ENCODE data around the gene YAE1.

YAE1 gene

GRCh38 chr7:39607865-39608264, 41.7 kb downstream of the YAE1 start:
- H3K4me3 ChIP-seq (ENCODE audit: low read length), result no peak overlapping the region
- H3K27ac ChIP-seq (ENCODE audit: low read length), result no peak overlapping the region
- no peak overlapping the region for H3K9ac ChIP-seq (ENCODE audit: low read length)
- no peaks in the 10 kb centered on the region for H3K79me2 ChIP-seq (ENCODE audit: low read length)
- H3K4me2 ChIP-seq (ENCODE audit: low read length), result no peak overlapping the region
- no peak overlapping the region for H2AFZ ChIP-seq (ENCODE audit: low read depth, low read length)
- 0 out of 2 replicates have a peak, but pooled peaks cover 6% of the 10 kb centered on the region for H3K4me1 ChIP-seq (ENCODE audit: low read length)
- no peaks in the 10 kb centered on the region for H3K9me3 ChIP-seq (ENCODE audit: insufficient read depth, low read length)
- no peaks in the 10 kb centered on the region for H3K27me3 ChIP-seq (ENCODE audit: low read depth, low read length)
- H4K20me1 ChIP-seq (ENCODE audit: insufficient read depth, low read length), result no peaks in the 10 kb centered on the region
- no peaks in the 10 kb centered on the region for H3K36me3 ChIP-seq (replicated peaks; ENCODE audit: low read depth, low read length)
- TF ChIP-seq CTCF (IDR thresholded peaks at IDR 0.05; ENCODE audit: low read depth, low read length) (no peak), EZH2phosphoT487 (IDR thresholded peaks at IDR 0.05; ENCODE audit: low read depth) (no peak)

- H4K20me1 ChIP-seq (ENCODE audit: insufficient read depth, low read length), result no peaks in the 10 kb centered on the region
- H3K9ac ChIP-seq (ENCODE audit: low read length), result no peak overlapping the region
- 0 out of 2 replicates have a peak, but pooled peaks cover 6% of the 10 kb centered on the region for H3K4me1 ChIP-seq (ENCODE audit: low read length)
- H3K4me3 ChIP-seq (ENCODE audit: low read length), result no peak overlapping the region
- H2AFZ ChIP-seq (ENCODE audit: low read depth, low read length), result no peak overlapping the region
- no peak overlapping the region for H3K27ac ChIP-seq (ENCODE audit: low read length)
- no peaks in the 10 kb centered on the region for H3K27me3 ChIP-seq (ENCODE audit: low read depth, low read length)
- H3K79me2 ChIP-seq (ENCODE audit: low read length), result no peaks in the 10 kb centered on the region
- H3K36me3 ChIP-seq (replicated peaks; ENCODE audit: low read depth, low read length), result no peaks in the 10 kb centered on the region
- H3K4me2 ChIP-seq (ENCODE audit: low read length), result no peak overlapping the region
- TF ChIP-seq EZH2phosphoT487 (IDR thresholded peaks at IDR 0.05; ENCODE audit: low read depth) (no peak), CTCF (IDR thresholded peaks at IDR 0.05; ENCODE audit: low read depth, low read length) (no peak)
- no peaks in the 10 kb centered on the region for H3K9me3 ChIP-seq (ENCODE audit: insufficient read depth, low read length)
These were observed 42.1 kb downstream of the YAE1 start for GRCh38 chr7:39608278-39608677.

GRCh38 chr7:39609113-39609934, 43.1 kb downstream of the YAE1 start:
- TF ChIP-seq EZH2phosphoT487 (IDR thresholded peaks at IDR 0.05; ENCODE audit: low read depth) (no peak), CTCF (IDR thresholded peaks at IDR 0.05; ENCODE audit: low read depth, low read length) (no peak; the same call in 1 of the 2 replicates)
- Histone ChIP-seq H3K4me3 (ENCODE audit: low read length) (peak overlapping the region; percentile 72), H3K9me3 (ENCODE audit: insufficient read depth, low read length) (no peaks in the 10 kb centered on the region), H3K27ac (ENCODE audit: low read length) (no peak overlapping the region), H3K4me1 (ENCODE audit: low read length) (0 out of 2 replicates have a peak, but pooled peaks cover 6% of the 10 kb centered on the region), H4K20me1 (ENCODE audit: insufficient read depth, low read length) (no peaks in the 10 kb centered on the region), H3K4me2 (ENCODE audit: low read length) (peak overlapping the region; percentile 73), H3K36me3 (replicated peaks; ENCODE audit: low read depth, low read length) (no peaks in the 10 kb centered on the region), H3K27me3 (ENCODE audit: low read depth, low read length) (no peaks in the 10 kb centered on the region), H2AFZ (ENCODE audit: low read depth, low read length) (peak overlapping the region; percentile 82), H3K9ac (ENCODE audit: low read length) (peak overlapping the region; percentile 45; the same call in 1 of the 2 replicates), H3K79me2 (ENCODE audit: low read length) (no peaks in the 10 kb centered on the region)

GRCh38 chr7:39609935-39610263, 43.7 kb downstream of the YAE1 start:
- peak overlapping the region; percentile 45; the same call in 1 of the 2 replicates for H3K9ac ChIP-seq (ENCODE audit: low read length)
- H3K27me3 ChIP-seq (ENCODE audit: low read depth, low read length), result no peaks in the 10 kb centered on the region
- no peaks in the 10 kb centered on the region for H3K9me3 ChIP-seq (ENCODE audit: insufficient read depth, low read length)
- peak overlapping the region; percentile 72 for H3K4me3 ChIP-seq (ENCODE audit: low read length)
- H3K36me3 ChIP-seq (replicated peaks; ENCODE audit: low read depth, low read length), result no peaks in the 10 kb centered on the region
- no peaks in the 10 kb centered on the region for H3K79me2 ChIP-seq (ENCODE audit: low read length)
- H3K4me1 ChIP-seq (ENCODE audit: low read length), result 0 out of 2 replicates have a peak, but pooled peaks cover 6% of the 10 kb centered on the region
- peak overlapping the region; percentile 82 for H2AFZ ChIP-seq (ENCODE audit: low read depth, low read length)
- TF ChIP-seq CTCF (IDR thresholded peaks at IDR 0.05; ENCODE audit: low read depth, low read length) (no peak), EZH2phosphoT487 (IDR thresholded peaks at IDR 0.05; ENCODE audit: low read depth) (no peak)
- peak overlapping the region; percentile 73 for H3K4me2 ChIP-seq (ENCODE audit: low read length)
- H4K20me1 ChIP-seq (ENCODE audit: insufficient read depth, low read length), result no peaks in the 10 kb centered on the region
- H3K27ac ChIP-seq (ENCODE audit: low read length), result no peak overlapping the region

Data from OCI-LY3 (cell line).